SK-N-SH (cell line): ENCODE measurements around the gene CST11.

Experiments used
- EP300 ChIP-seq, 2 experiments: IDR thresholded peaks; 2 replicates each; pipeline versions ENCODE4 v1.4.0 to v1.6.1; 2012; ENCODE audit warnings: borderline replicate concordance in 1 of 2, low read depth in 1 of 2, low read length in 1 of 2
- EZH2phosphoT487 ChIP-seq: fragments of 200-600 bp; sonication (generic); IDR thresholded peaks from 2 replicates; pipeline ENCODE4 v1.6.1; 2017; ENCODE audit warnings: low read depth, mixed run types, mild to moderate bottlenecking, antibody characterized with exemption, moderate library complexity, borderline replicate concordance
- FOXM1 ChIP-seq: IDR thresholded peaks from 2 replicates; pipeline ENCODE4 v1.4.0; 2012; ENCODE audit warnings: low read depth, mild to moderate bottlenecking
- JUND ChIP-seq: IDR thresholded peaks from 2 replicates; pipeline ENCODE4 v1.4.0; 2012
- POLR2AphosphoS5 ChIP-seq: IDR thresholded peaks from 2 replicates; pipeline ENCODE4 v1.6.1; 2012; ENCODE audit warnings: low read depth, low read length
- TAF1 ChIP-seq: IDR thresholded peaks from 2 replicates; pipeline ENCODE4 v1.6.1; 2012; ENCODE audit warnings: low read depth, mild to moderate bottlenecking, low read length, moderate library complexity, borderline replicate concordance
- YY1 ChIP-seq: IDR thresholded peaks from 2 replicates; pipeline ENCODE4 v1.4.0; 2012; ENCODE audit warnings: low read depth, mild to moderate bottlenecking
- TF ChIP-seq, protein P1 (sequence below): fragments of 200-600 bp; sonication (generic); IDR thresholded peaks from 2 replicates; pipeline ENCODE4 v1.6.1; 2017; ENCODE audit warnings: antibody characterized with exemption, mild to moderate bottlenecking, moderate library complexity

DNA sequence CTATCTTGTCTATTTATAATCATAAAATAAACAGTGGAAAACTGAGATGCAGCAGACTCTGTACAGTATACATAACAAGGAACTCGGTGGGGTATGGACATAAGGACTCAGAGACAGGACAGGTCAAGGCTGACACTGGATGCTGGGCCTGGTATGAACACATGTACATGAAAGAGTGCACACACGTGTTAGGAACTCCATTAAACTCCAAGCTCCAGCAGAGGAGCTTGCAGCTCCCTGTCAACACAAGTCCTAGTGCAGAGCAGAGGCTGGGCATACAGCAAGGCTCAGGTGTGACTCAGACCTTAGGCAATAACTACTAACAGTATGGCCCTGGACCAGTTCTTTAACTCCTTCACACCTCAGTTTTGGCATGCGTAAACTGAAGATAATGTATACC, 48.5 kb downstream of the CST11 start:
- TF ChIP-seq TAF1 (no peak), FOXM1 (no peak), JUND (no peak), POLR2AphosphoS5 (no peak), EP300 (IDR thresholded peaks at IDR 0.05; ENCODE audit: borderline replicate concordance in 1 of 2, low read depth in 1 of 2, low read length in 1 of 2) (no peak), EZH2phosphoT487 (no peak), YY1 (no peak)
- TF ChIP-seq, protein P1, sequence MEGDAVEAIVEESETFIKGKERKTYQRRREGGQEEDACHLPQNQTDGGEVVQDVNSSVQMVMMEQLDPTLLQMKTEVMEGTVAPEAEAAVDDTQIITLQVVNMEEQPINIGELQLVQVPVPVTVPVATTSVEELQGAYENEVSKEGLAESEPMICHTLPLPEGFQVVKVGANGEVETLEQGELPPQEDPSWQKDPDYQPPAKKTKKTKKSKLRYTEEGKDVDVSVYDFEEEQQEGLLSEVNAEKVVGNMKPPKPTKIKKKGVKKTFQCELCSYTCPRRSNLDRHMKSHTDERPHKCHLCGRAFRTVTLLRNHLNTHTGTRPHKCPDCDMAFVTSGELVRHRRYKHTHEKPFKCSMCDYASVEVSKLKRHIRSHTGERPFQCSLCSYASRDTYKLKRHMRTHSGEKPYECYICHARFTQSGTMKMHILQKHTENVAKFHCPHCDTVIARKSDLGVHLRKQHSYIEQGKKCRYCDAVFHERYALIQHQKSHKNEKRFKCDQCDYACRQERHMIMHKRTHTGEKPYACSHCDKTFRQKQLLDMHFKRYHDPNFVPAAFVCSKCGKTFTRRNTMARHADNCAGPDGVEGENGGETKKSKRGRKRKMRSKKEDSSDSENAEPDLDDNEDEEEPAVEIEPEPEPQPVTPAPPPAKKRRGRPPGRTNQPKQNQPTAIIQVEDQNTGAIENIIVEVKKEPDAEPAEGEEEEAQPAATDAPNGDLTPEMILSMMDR, result no peak
